Measurements from ENCODE around the gene DDC. TPM values are rescaled to one million over a fixed set of nuclear protein-coding genes. Genes with fewer than 3 reads are reported as not detected.
"Not testable (repeated sequence)": the region's sequence is repeated elsewhere in the genome, so short reads cannot be mapped to it uniquely, and the experiment has no call there.

The DDC gene
- total RNA-seq, 1 experiment from 2014 or later = not detected

GRCh38 chr7:50535291-50535711 lies 29.9 kb downstream of the DDC start:
- CTCF ChIA-PET = interaction anchor here (0.9 kb wide), 1 partner anchor 625 kb away, joined by 4 read pairs; no protein-coding TSS in a partner anchor

GRCh38 chr7:50534690-50535290 lies 30.4 kb downstream of the DDC start:
- Histone ChIP-seq H3K9me2 (ENCODE audit: insufficient read depth) (no peaks in the 10 kb centered on the region), H3K79me2 (ENCODE audit: insufficient read depth, low read length) (no peaks in the 10 kb centered on the region), H3K27me3 (ENCODE audit: insufficient read depth, low read length) (no peaks in the 10 kb centered on the region), H3K4me1 (ENCODE audit: control insufficient read depth in 1 of 2, insufficient read depth in 2 of 2, low read length in 2 of 2) (peaks cover 33 to 50% of the 10 kb centered on the region in 2 experiments), H3K4me3 (replicated peaks in 1 of 2; ENCODE audit: low read depth in 1 of 2, low read length in 2 of 2) (peak overlapping the region; percentile 20 to 45), H3K4me2 (ENCODE audit: low read length) (peak overlapping the region; percentile 90), H4K20me1 (ENCODE audit: insufficient read depth) (no peaks in the 10 kb centered on the region), H3K27ac (ENCODE audit: low read depth, low read length) (peak overlapping the region; percentile 25), H3K9ac (ENCODE audit: low read length) (peak overlapping the region; percentile 56), H3K36me3 (ENCODE audit: control insufficient read depth in 1 of 2, insufficient read depth in 2 of 2, low read length in 2 of 2) (no peaks in the 10 kb centered on the region), H2AFZ (ENCODE audit: low read depth, low read length, poor library complexity, severe bottlenecking) (no peak overlapping the region), H3K9me3 (ENCODE audit: control insufficient read depth in 1 of 2, insufficient read depth in 1 of 2, low read depth in 1 of 2, low read length in 2 of 2) (no peaks in the 10 kb centered on the region)
- DNase-seq (ENCODE audit: low read depth, low spot score) (peak; percentile 95), ATAC-seq (peak; percentile 83)
- ChIA-PET POLR2A (no interaction called here), RAD21 (ENCODE audit: low non-redundant PET in 1 of 2, low total read pairs in 2 of 2, uncharacterized antibody in 2 of 2, unreplicated experiment in 2 of 2) (interaction anchor here in 1 of 2 experiments (0.6 kb wide), 1 partner anchor 52 kb away, joined by 3 read pairs; no protein-coding TSS in a partner anchor), CTCF (interaction anchor here (0.9 kb wide), 1 partner anchor 626 kb away, joined by 4 read pairs; no protein-coding TSS in a partner anchor)
- intact Hi-C loops (cut with micrococcal nuclease) = loop anchor here (5.0 kb wide), 1 partner anchor 87 kb away; no protein-coding TSS in a partner anchor
- no TSS peak for BruUV-seq (replicated peaks)
- peak; percentile 47; the same call in 1 of the 2 replicates for TF ChIP-seq POLR2AphosphoS5 (IDR thresholded peaks at IDR 0.05; ENCODE audit: low read depth, low read length)
- no peak for TF ChIP-seq POLR2A (IDR thresholded peaks at IDR 0.05; ENCODE audit: borderline replicate concordance, extremely low read depth, insufficient read depth, insufficient read length)
- no peak for TF ChIP-seq ELF1 (IDR thresholded peaks at IDR 0.05; ENCODE audit: borderline replicate concordance, low read depth)
- TF ChIP-seq YY1 (IDR thresholded peaks at IDR 0.05; ENCODE audit: extremely low read depth, insufficient replicate concordance, low read depth, low read length) = no peak
- peak; percentile 94 for TF ChIP-seq CBX3 (IDR thresholded peaks at IDR 0.05; ENCODE audit: low read depth)
- no peak for TF ChIP-seq RAD21 (IDR thresholded peaks at IDR 0.05; ENCODE audit: low read depth)
- TF ChIP-seq EZH2 (IDR thresholded peaks at IDR 0.05) = no peak
- peak; percentile 68 for TF ChIP-seq SRF (IDR thresholded peaks at IDR 0.05; ENCODE audit: low read depth)
- TF ChIP-seq EZH2phosphoT487 (IDR thresholded peaks at IDR 0.05; ENCODE audit: borderline replicate concordance) = no peak
- peak; percentile 95 for TF ChIP-seq JUND (IDR thresholded peaks at IDR 0.05)
- TF ChIP-seq EGR1 (IDR thresholded peaks at IDR 0.05; ENCODE audit: low read depth) = no peak
- TF ChIP-seq REST (IDR thresholded peaks at IDR 0.05; ENCODE audit: low read depth) = no peak
- TF ChIP-seq ATF3 (IDR thresholded peaks at IDR 0.05) = peak; percentile 53

More at GRCh38 chr7:50535291-50535711, 29.9 kb downstream of the DDC start:
- H3K4me3 ChIP-seq (replicated peaks in 1 of 2; ENCODE audit: low read depth in 1 of 2, low read length in 2 of 2) = peak overlapping the region in 1 of 2 experiments; percentile 45; a peak in 1 of 4 replicates
- 0 out of 2 replicates have a peak overlapping the region, but pooled peaks have one; percentile 30 for H3K9ac ChIP-seq (ENCODE audit: low read length)
- peaks cover 32 to 48% of the 10 kb centered on the region in 2 experiments for H3K4me1 ChIP-seq (ENCODE audit: control insufficient read depth in 1 of 2, insufficient read depth in 2 of 2, low read length in 2 of 2)
- H3K36me3 ChIP-seq (ENCODE audit: control insufficient read depth in 1 of 2, insufficient read depth in 2 of 2, low read length in 2 of 2); H3K79me2 ChIP-seq (ENCODE audit: insufficient read depth, low read length); H3K9me3 ChIP-seq (ENCODE audit: control insufficient read depth in 1 of 2, insufficient read depth in 1 of 2, low read depth in 1 of 2, low read length in 2 of 2); POLR2A ChIA-PET; DNase-seq (ENCODE audit: low read depth, low spot score); H3K9me2 ChIP-seq (ENCODE audit: insufficient read depth); H4K20me1 ChIP-seq (ENCODE audit: insufficient read depth); intact Hi-C loops (cut with micrococcal nuclease); H2AFZ ChIP-seq (ENCODE audit: low read depth, low read length, poor library complexity, severe bottlenecking); RAD21 ChIA-PET (ENCODE audit: low non-redundant PET in 1 of 2, low total read pairs in 2 of 2, uncharacterized antibody in 2 of 2, unreplicated experiment in 2 of 2); H3K27me3 ChIP-seq (ENCODE audit: insufficient read depth, low read length): not testable (repeated sequence)
- 0 out of 2 replicates have a peak, but pooled peaks have one; percentile 21 for TF ChIP-seq MAX (IDR thresholded peaks at IDR 0.05)
- peak; percentile 7 for ATAC-seq
- peak overlapping the region; percentile 90 for H3K4me2 ChIP-seq (ENCODE audit: low read length)
- H3K27ac ChIP-seq (ENCODE audit: low read depth, low read length) = peak overlapping the region; percentile 25; the same call in 1 of the 2 replicates
- TSS peak; percentile 70 for BruUV-seq (replicated peaks)

All from HCT116 (cell line).